Suppressor macrophage treated with lipopolysaccharide for 1 hour (primary cell): ENCODE measurements around the gene MELTF.

ENCODE experiments used
- DNase-seq, 3 donors: peaks; one replicate each; pipeline ENCODE4 v3.0.0-alpha.2; 2020 to 2022

The MELTF gene

GRCh38 chr3:196967412-196968232, 62.0 kb downstream of the MELTF start:
- DNase-seq, result no peak

DNA sequence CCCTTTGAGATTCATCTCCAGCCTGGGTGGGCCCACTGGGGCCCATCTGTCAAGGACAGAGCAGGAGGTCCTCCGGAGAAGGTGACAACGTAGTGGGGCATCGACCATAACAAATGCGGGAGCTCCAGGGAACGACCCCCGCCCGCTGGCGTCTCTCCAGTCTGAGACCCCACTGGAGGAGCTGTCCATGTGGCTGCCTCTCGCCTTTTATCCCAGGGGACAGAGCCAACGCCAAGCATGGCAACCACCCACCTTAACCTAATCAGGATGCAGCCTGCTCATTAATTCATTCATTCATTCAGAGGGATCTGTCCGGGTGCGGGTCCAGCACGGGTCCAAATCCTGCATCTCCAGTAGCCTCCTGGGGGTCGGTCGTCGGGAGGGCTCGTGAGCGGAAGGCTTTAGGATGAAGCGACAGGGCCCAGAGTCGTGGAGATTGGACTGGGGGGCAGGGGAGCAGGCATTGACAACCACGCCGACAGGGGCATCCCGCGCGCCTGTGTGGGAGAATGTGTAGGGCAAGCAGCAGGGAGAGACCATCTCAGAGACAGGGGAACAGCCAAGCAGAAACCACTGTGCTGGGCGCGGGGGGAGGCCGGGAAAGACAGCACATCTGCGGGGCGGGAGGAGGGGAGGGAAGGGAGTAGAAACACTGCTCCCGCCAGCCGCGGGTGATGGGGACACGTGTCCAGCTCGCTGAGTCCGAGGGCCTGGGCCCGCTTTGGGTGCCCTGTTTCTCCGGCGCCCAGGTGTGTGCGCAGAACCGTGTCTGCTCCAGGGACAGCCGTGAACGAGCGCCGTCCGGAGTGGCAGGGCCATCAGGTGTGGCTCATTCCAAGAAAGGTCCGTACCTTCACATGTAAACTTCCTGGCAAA, 62.9 kb downstream of the MELTF start:
- DNase-seq, result no peak

GRCh38 chr3:196965804-196966173, 63.8 kb downstream of the MELTF start:
- no peak for DNase-seq

DNA sequence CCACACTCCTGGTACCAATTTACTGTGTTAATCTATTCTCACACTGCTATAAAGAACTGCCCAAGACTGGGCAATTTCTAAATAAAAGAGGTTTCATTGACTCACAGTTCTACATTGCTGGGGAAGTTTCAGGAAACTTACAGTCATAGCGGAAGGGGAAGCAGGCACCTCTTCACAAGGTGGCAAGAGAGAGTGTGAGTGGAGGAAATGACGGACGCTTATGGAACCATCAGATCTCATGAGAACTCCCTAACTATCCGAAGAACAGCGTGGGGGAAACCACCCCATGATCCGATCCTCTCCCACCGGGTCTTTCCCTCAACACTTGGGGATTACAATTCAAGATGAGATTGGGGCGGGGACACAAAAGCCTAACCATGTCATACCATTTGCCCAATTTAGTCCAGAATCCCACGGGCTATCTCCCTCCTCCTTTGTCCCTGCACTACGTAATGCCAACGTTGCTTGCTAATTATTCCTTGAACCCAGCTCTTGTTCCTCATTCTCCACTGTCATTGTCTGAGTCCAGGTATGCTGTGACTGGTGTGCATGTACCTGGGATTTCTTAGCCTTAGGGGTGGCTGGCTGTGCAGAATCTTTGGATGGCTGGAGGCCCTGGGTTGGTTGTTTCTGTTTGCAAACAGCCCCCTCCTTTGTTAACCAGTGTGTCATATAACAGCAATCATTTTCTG, 64.4 kb downstream of the MELTF start:
- no peak for DNase-seq

DNA sequence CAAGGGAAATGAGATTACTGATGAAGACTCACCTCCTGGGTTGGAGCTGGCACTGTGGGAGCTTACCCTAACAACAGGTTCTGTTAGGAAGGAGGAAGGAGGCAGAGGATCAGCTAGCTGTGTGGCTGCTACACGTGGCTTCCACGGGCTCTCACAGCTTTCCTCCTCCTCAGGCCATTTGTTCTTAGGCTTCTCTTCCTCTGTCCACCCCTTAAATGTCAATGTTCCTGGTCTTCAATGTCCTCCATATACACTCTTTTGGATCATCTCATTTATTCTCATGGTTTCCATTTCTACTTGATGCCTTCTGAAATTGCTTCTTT, 66.0 kb downstream of the MELTF start:
- no peak for DNase-seq

- DNase-seq, result no peak
Observed at GRCh38 chr3:196962930-196963630, 66.5 kb downstream of the MELTF start.

- no peak for DNase-seq
Observed at GRCh38 chr3:196962108-196962929, 67.3 kb downstream of the MELTF start.

- DNase-seq, result no peak
Observed at GRCh38 chr3:196954832-196955231, 74.8 kb downstream of the MELTF start.
